Measurements from ENCODE around the gene PDRG1.

PDRG1 gene

GRCh38 chr20:31989030-31989645, 37.3 kb upstream of the PDRG1 start:
- no peak for TF ChIP-seq CTCF (IDR thresholded peaks at IDR 0.05; ENCODE audit: low read depth, low read length)
- no peak for DNase-seq (ENCODE audit: extremely low read depth, low read depth)

- no peak for TF ChIP-seq CTCF (IDR thresholded peaks at IDR 0.05; ENCODE audit: low read depth, low read length)
- DNase-seq (ENCODE audit: extremely low read depth, low read depth): no peak
These were observed 36.7 kb upstream of the PDRG1 start for GRCh38 chr20:31988430-31989015.

- no peak for DNase-seq (ENCODE audit: extremely low read depth, low read depth)
- TF ChIP-seq CTCF (IDR thresholded peaks at IDR 0.05; ENCODE audit: low read depth, low read length): no peak
These were observed 35.9 kb upstream of the PDRG1 start for GRCh38 chr20:31987744-31988143.

GRCh38 chr20:31984981-31985471, 33.2 kb upstream of the PDRG1 start:
- no peak for DNase-seq (ENCODE audit: extremely low read depth, low read depth)
- TF ChIP-seq CTCF (IDR thresholded peaks at IDR 0.05; ENCODE audit: low read depth, low read length): no peak

- no peak for DNase-seq (ENCODE audit: extremely low read depth, low read depth)
- no peak for TF ChIP-seq CTCF (IDR thresholded peaks at IDR 0.05; ENCODE audit: low read depth, low read length)
These were observed 29.9 kb upstream of the PDRG1 start for GRCh38 chr20:31981784-31982183.

- DNase-seq (ENCODE audit: extremely low read depth, low read depth): no peak
- no peak for TF ChIP-seq CTCF (IDR thresholded peaks at IDR 0.05; ENCODE audit: low read depth, low read length)
These were observed 28.0 kb upstream of the PDRG1 start for GRCh38 chr20:31979713-31980426.

GRCh38 chr20:31977080-31977479, 25.2 kb upstream of the PDRG1 start:
- TF ChIP-seq CTCF (IDR thresholded peaks at IDR 0.05; ENCODE audit: low read depth, low read length): no peak
- no peak for DNase-seq (ENCODE audit: extremely low read depth, low read depth)
